HG03342 (cell line): Measurements from ENCODE around the gene SYF2.
"Not testable (repeated sequence)": the region's sequence is repeated elsewhere in the genome, so short reads cannot be mapped to it uniquely, and the experiment has no call there.

Experiments
- ATAC-seq: cut with Tn5 transposase; IDR thresholded peaks from one replicate; pipeline ENCODE4 v1.9.1; 2021; ENCODE audit warnings: mild to moderate bottlenecking, moderate library complexity; ENCODE audit not compliant: unreplicated experiment

The SYF2 gene

GRCh38 chr1:25246600-25247023, 14.3 kb upstream of the SYF2 start:
- ATAC-seq = peak; percentile 9

DNA sequence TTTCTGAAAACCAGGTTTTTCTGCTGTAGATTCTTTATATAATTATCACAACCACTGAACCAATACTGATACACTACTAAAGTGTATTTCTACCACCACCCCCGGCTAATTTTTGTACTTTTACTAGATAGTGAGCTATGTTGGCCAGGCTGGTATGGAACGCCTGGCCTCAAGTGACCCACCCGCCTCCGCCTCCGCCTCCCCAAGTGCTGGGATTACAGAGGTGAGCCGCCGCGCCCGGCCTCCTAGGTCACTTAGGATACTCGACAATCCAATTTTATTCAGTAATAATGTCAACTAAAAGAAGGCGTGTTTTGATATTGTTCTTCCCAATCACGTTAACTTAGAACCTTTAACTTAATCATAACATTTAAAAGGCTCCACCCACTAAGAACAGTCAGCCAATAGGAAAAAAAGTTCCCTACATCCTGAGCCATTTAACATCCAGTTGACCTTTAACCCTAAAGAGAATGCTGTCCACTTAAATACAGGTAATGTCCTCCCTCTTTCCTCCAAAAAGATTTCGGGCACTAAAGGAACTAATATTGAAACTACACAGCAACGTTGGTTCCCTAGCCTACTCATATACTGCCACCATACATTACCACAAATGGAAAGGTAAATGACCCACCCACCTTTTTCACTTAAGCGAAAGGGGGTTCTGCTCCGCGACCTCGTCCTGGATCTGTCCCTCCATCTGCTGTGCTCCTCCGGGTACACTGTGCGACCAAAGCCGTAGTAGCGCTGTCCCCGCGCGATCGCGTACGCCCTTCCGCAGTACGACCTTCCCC, 13.7 kb upstream of the SYF2 start:
- ATAC-seq = peak; percentile 4

- ATAC-seq = no peak
These were observed 13.1 kb upstream of the SYF2 start for GRCh38 chr1:25245393-25245792.

DNA sequence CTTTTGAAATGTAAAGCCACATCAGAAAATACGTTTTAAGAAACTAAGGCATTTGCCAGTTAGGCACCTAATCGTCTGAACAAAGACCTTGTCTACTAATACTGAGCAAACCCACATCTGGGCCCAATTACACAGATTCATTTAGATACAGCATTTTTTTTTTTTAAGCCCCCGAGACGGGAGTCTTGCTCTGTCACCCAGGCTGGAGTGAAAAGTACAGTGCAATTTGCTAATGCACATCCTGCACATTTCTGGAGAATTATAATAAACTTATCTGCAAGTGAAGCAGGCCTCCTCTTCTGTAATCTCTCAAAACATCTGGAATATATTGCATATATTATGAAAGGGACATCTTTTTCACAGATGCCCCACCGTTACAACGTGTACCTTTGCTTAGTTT, 11.6 kb upstream of the SYF2 start:
- no peak for ATAC-seq

GRCh38 chr1:25239681-25240541, 7.6 kb upstream of the SYF2 start:
- ATAC-seq = peak; percentile 67

GRCh38 chr1:25238046-25238445, 5.7 kb upstream of the SYF2 start:
- no peak for ATAC-seq

- not testable (repeated sequence) for ATAC-seq
These were observed 4.0 kb upstream of the SYF2 start for GRCh38 chr1:25236261-25236660.

DNA sequence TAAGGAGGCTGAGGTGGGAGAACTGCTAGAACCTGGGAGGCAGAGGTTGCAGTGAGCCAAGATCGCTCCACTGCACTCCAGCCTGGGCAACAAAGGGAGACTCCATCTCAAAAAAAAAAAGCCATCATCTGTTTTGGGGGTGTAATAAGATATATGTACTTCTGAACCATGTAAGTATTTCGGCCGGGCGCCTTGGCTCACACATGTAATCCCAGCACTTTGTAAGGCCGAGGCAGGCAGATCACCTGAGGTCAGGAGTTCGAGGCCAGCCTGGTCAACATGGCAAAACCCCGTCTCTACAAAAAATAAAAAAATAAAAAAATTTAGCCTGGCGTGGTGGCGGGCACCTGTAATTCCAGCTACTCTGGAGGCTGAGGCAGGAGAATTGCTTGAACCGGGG, 3.1 kb upstream of the SYF2 start:
- ATAC-seq = not testable (repeated sequence)

- peak; percentile 49 for ATAC-seq
These were observed 823 bp upstream of the SYF2 start for GRCh38 chr1:25232866-25233784.

DNA sequence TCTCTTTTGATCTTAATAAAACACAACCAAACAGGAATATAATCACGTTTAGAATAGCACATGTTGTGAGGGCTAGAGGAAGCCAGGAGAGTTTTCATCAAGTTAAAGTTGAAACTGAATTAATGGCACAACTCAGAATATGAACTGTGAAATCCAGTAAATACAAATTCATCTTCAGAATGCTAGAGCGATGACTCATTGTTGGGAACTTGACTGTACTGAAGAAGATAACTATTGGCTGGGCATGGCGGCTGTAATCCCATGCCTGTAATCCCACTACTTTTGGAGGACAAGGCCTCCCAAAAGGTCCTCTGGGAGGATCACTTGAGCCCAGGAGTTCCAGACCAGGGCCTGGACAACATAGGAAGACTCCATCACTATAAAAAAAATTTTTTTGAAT, 8.8 kb downstream of the SYF2 start:
- no peak for ATAC-seq

- ATAC-seq = no peak
These were observed 9.7 kb downstream of the SYF2 start for GRCh38 chr1:25222606-25223005.

DNA sequence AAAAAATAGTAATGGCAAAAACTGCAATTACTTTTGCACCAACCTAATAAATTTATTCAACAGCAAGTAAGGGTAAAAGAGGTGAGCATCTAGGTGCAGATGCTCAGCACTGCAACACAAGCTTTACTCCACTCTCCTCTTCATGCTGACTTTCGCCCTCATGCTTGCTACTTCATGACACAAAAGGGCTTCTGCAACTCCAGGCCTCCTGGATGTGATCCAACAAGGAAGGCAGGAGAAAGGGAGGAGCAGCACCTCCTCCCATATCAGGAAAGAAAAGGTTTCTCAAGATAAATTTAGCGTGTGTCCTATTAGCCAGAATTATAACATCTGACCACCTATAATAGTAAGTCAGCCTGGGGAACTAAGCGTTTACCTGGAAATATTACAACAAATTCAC, 11.6 kb downstream of the SYF2 start:
- ATAC-seq = no peak

- ATAC-seq = no peak
These were observed 12.5 kb downstream of the SYF2 start for GRCh38 chr1:25219661-25220251.

DNA sequence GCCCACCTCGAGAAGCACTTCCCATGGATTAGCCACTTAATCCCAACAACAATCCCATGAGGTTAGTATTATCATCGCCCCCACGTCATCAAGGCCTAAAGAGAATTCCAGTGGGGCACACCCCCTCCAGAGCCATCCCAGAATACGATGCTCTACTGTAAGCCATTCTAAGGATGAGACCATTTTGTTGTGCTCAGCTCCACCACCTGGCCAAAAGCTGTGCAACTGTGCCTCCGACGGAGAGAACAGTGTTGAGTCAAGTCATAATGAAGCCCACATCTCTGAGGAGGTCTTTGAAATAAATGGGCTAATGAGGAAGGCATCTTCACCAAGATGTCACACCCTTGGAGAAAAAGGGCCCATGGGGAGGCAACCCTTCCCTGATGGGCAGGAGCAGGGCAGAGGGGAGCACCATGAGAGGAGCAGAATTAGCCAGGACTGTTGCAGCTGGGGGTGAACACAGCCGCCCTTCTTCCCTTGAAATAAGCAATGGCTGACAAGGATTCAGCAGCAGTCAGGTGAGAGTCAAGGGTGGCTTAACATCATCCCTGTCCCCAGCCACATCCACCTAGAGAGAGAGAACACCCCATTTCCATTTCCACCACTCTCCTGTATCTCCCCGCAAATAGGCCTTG, 14.6 kb downstream of the SYF2 start:
- no peak for ATAC-seq

GRCh38 chr1:25217015-25217414, 15.3 kb downstream of the SYF2 start:
- ATAC-seq = no peak

DNA sequence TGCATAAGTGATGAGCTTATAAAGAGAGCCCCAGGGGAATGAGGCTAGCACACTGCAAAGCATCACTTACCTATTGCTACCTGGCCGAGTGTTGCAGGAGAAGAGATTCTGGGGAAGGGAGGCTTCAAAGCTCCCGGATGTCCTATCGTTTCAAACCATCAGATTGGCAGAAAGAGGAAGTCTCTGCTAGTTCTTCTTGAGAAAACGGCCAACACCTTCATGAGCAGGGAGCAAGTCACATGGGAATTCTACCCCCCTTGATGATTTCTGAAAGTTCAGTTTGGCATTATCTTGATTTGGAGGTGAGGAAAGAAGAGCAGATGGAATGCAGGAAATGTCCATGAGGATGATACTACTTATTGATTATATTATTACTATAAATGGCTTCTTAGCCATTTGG, 16.2 kb downstream of the SYF2 start:
- ATAC-seq = no peak

GRCh38 chr1:25212725-25213124, 19.6 kb downstream of the SYF2 start:
- no peak for ATAC-seq

GRCh38 chr1:25210728-25211127, 21.6 kb downstream of the SYF2 start:
- no peak for ATAC-seq

- ATAC-seq = no peak
These were observed 22.8 kb downstream of the SYF2 start for GRCh38 chr1:25209516-25209915.

- ATAC-seq = no peak
These were observed 23.6 kb downstream of the SYF2 start for GRCh38 chr1:25208561-25209222.
